H9 (cell line): ENCODE data around the gene CDH23. TPM values are rescaled to one million over a fixed set of nuclear protein-coding genes. Genes with fewer than 3 reads are reported as not detected.

Experiments
- DNase-seq: peaks from one replicate; pipeline ENCODE4 v3.0.0-alpha.2; 2017
- H2AFZ ChIP-seq: one replicate; pipeline ENCODE4 v1.6.1; 2013; ENCODE audit warnings: mild to moderate bottlenecking, low read length, control low read depth, moderate library complexity
- H2AK5ac ChIP-seq: 2 replicates; pipeline ENCODE4 v1.6.1; 2013; ENCODE audit warnings: low read length, control low read depth, mixed read lengths; ENCODE audit not compliant: insufficient read length
- H2BK120ac ChIP-seq: one replicate; pipeline ENCODE4 v1.6.1; 2013; ENCODE audit warnings: low read depth, mild to moderate bottlenecking, low read length, control low read depth, inconsistent platforms; ENCODE audit not compliant: poor library complexity, severe bottlenecking
- H2BK12ac ChIP-seq: 2 replicates; pipeline ENCODE4 v1.6.1; 2013; ENCODE audit warnings: low read length, control low read depth, mixed read lengths, low read depth; ENCODE audit not compliant: insufficient read length
- H2BK15ac ChIP-seq: 2 replicates; pipeline ENCODE4 v1.6.1; 2013; ENCODE audit warnings: low read depth, low read length, control low read depth
- H2BK20ac ChIP-seq: one replicate; pipeline ENCODE4 v1.6.1; 2013; ENCODE audit warnings: low read depth, mild to moderate bottlenecking, low read length, control low read depth, inconsistent platforms; ENCODE audit not compliant: poor library complexity, severe bottlenecking
- H2BK5ac ChIP-seq: 2 replicates; pipeline ENCODE4 v1.6.1; 2013; ENCODE audit warnings: low read length, control low read depth, mixed read lengths; ENCODE audit not compliant: insufficient read length
- H3K14ac ChIP-seq: 2 replicates; pipeline ENCODE4 v1.6.1; 2013; ENCODE audit warnings: low read length, control low read depth; ENCODE audit not compliant: insufficient read depth
- H3K18ac ChIP-seq: 2 replicates; pipeline ENCODE4 v1.6.1; 2013; ENCODE audit warnings: low read depth, mild to moderate bottlenecking, mixed read lengths, low read length, control low read depth; ENCODE audit not compliant: insufficient read length
- H3K23ac ChIP-seq: 2 replicates; pipeline ENCODE4 v1.6.1; 2013; ENCODE audit warnings: low read length, control low read depth, mixed read lengths, low read depth; ENCODE audit not compliant: insufficient read length
- H3K23me2 ChIP-seq: 2 replicates; pipeline ENCODE4 v1.6.1; 2013; ENCODE audit warnings: low read depth, mild to moderate bottlenecking, mixed read lengths, low read length, control low read depth; ENCODE audit not compliant: insufficient read length, poor library complexity, severe bottlenecking
- H3K27ac ChIP-seq: 2 replicates; pipeline ENCODE4 v1.5.1; 2013; ENCODE audit warnings: low read length, control low read depth, mixed read lengths, low read depth; ENCODE audit not compliant: insufficient read length
- H3K27me3 ChIP-seq: 2 replicates; pipeline ENCODE4 v1.6.1; 2013; ENCODE audit warnings: low read length, control low read depth, inconsistent platforms; ENCODE audit not compliant: insufficient read depth
- H3K4ac ChIP-seq: 2 replicates; pipeline ENCODE4 v1.6.1; 2013; ENCODE audit warnings: low read depth, mild to moderate bottlenecking, control low read depth, inconsistent platforms, low read length, moderate library complexity
- H3K4me1 ChIP-seq: 2 replicates; pipeline ENCODE4 v1.6.1; 2013; ENCODE audit warnings: low read length, control low read depth, inconsistent platforms; ENCODE audit not compliant: insufficient read depth
- H3K4me2 ChIP-seq: 2 replicates; pipeline ENCODE4 v1.6.1; 2013; ENCODE audit warnings: low read length, control low read depth, mixed read lengths; ENCODE audit not compliant: insufficient read length, insufficient read depth
- H3K56ac ChIP-seq: 2 replicates; pipeline ENCODE4 v1.6.1; 2013; ENCODE audit warnings: low read depth, mild to moderate bottlenecking, mixed read lengths, low read length, control low read depth; ENCODE audit not compliant: insufficient read length
- H3K79me1 ChIP-seq: 2 replicates; pipeline ENCODE4 v1.6.1; 2013; ENCODE audit warnings: low read depth, mild to moderate bottlenecking, moderate library complexity, low read length, control low read depth, inconsistent platforms; ENCODE audit not compliant: insufficient read depth, poor library complexity, severe bottlenecking
- H3K79me2 ChIP-seq: 2 replicates; pipeline ENCODE4 v1.6.1; 2013; ENCODE audit warnings: low read length, control low read depth, inconsistent platforms; ENCODE audit not compliant: insufficient read depth
- H3K9ac ChIP-seq: 2 replicates; pipeline ENCODE4 v1.6.1; 2013; ENCODE audit warnings: low read length, control low read depth, mixed read lengths; ENCODE audit not compliant: insufficient read length; ENCODE audit errors: extremely low read depth
- H3K9me3 ChIP-seq: one replicate; pipeline ENCODE4 v1.6.1; 2013; ENCODE audit warnings: low read depth, low read length, inconsistent platforms; ENCODE audit not compliant: control insufficient read depth
- H3T11ph ChIP-seq: one replicate; pipeline ENCODE4 v1.6.1; 2013; ENCODE audit warnings: mild to moderate bottlenecking, low read length, control low read depth, inconsistent platforms
- H4K20me1 ChIP-seq: one replicate; pipeline ENCODE4 v1.6.1; 2013; ENCODE audit not compliant: control insufficient read depth, insufficient read length, insufficient read depth
- H4K5ac ChIP-seq: 2 replicates; pipeline ENCODE4 v1.6.1; 2013; ENCODE audit warnings: low read depth, mild to moderate bottlenecking, mixed read lengths, low read length, control low read depth; ENCODE audit not compliant: insufficient read length
- H4K8ac ChIP-seq: replicated peaks from 2 replicates; pipeline ENCODE4 v1.6.1; 2013; ENCODE audit warnings: low read length, control low read depth, mixed read lengths, low read depth; ENCODE audit not compliant: insufficient read length
- H4K91ac ChIP-seq: 2 replicates; pipeline ENCODE4 v1.6.1; 2013; ENCODE audit warnings: low read depth, mild to moderate bottlenecking, moderate library complexity, mixed read lengths, low read length, control low read depth; ENCODE audit not compliant: insufficient read length
- H3K27ac Mint-ChIP-seq, 3 experiments: 2 replicates in 2 of 3; 3 replicates in 1 of 3; pipeline ENCODE4 v1.8.0; 2020 to 2021; ENCODE audit warnings: mixed read lengths in 3 of 3, mild to moderate bottlenecking in 1 of 3, moderate library complexity in 1 of 3
- H3K27me3 Mint-ChIP-seq: 2 replicates; pipeline ENCODE4 v1.8.0; 2021; ENCODE audit warnings: low read depth, mild to moderate bottlenecking, moderate library complexity, mixed read lengths
- H3K36me3 Mint-ChIP-seq, 3 experiments: 2 replicates in 2 of 3; 3 replicates in 1 of 3; pipeline ENCODE4 v1.8.0; 2020 to 2021; ENCODE audit warnings: low read depth in 3 of 3, mixed read lengths in 3 of 3; ENCODE audit not compliant: insufficient read depth in 1 of 3
- H3K4me1 Mint-ChIP-seq, 2 experiments: 2 replicates each; pipeline ENCODE4 v1.8.0; 2020; ENCODE audit warnings: mixed read lengths in 2 of 2
- H3K4me3 Mint-ChIP-seq, 2 experiments: 2 replicates in 1 of 2; 3 replicates in 1 of 2; pipeline ENCODE4 v1.8.0; 2020 to 2021; ENCODE audit warnings: mild to moderate bottlenecking in 2 of 2, mixed read lengths in 2 of 2, moderate library complexity in 1 of 2
- H3K9me3 Mint-ChIP-seq, 2 experiments: 2 replicates in 1 of 2; 3 replicates in 1 of 2; pipeline ENCODE4 v1.8.0; 2020; ENCODE audit warnings: mild to moderate bottlenecking in 2 of 2, mixed read lengths in 2 of 2, moderate library complexity in 1 of 2
- CTCF ChIP-seq: fragments of 200-600 bp; sonication (generic); conservative IDR thresholded peaks from 3 replicates; pipeline ENCODE4 v1.8.0; 2021; ENCODE audit warnings: antibody characterized with exemption, mild to moderate bottlenecking
- WGBS: extraction: QIAGEN DNeasy Blood & Tissue Kit; methylation state at CpG from one replicate; pipeline ENCODE4 v1.1.7; 2013; ENCODE audit warnings: missing lambda C conversion rate, low lambda C conversion rate, mixed read lengths; ENCODE audit not compliant: insufficient read length; ENCODE audit errors: extremely low coverage; 5-methylcytosine and 5-hydroxymethylcytosine counted together
- total RNA-seq: library from RNA; stranded (reverse); gene quantifications from 2 replicates; pipeline ENCODE4 v1.2.1, GENCODE V29; 2021

The CDH23 gene
- total RNA-seq, 1 experiment from 2014 or later = 2.1 TPM

- Histone ChIP-seq H4K20me1 (no peaks in the 10 kb centered on the region), H4K8ac (no peak overlapping the region), H3K9me3 (no peaks in the 10 kb centered on the region), H3K27ac (no peak overlapping the region), H3K14ac (no peak overlapping the region), H3K4me2 (no peak overlapping the region), H2BK120ac (no peak overlapping the region), H2AFZ (no peak overlapping the region), H2BK5ac (no peak overlapping the region), H3K23me2 (peaks cover 6% of the 10 kb centered on the region), H3K79me2 (no peaks in the 10 kb centered on the region), H4K5ac (no peak overlapping the region), H3K4ac (no peak overlapping the region), H3K27me3 (peaks cover 25% of the 10 kb centered on the region; the same call in 1 of the 2 replicates), H2AK5ac (no peak overlapping the region), H2BK12ac (no peak overlapping the region), H3K23ac (no peak overlapping the region), H3T11ph (no peak overlapping the region), H3K79me1 (no peaks in the 10 kb centered on the region), H3K4me1 (peaks cover 3% of the 10 kb centered on the region; the same call in 1 of the 2 replicates), H2BK20ac (no peak overlapping the region), H4K91ac (no peak overlapping the region), H3K18ac (no peak overlapping the region), H3K9ac (no peak overlapping the region), H3K56ac (no peak overlapping the region), H2BK15ac (no peak overlapping the region)
- DNase-seq = peak; percentile 26
- TF ChIP-seq CTCF = peak; percentile 31; the same call in 1 of the 3 replicates
- peaks cover 91% of the 10 kb centered on the region for H3K27me3 Mint-ChIP-seq
- H3K4me3 Mint-ChIP-seq = peak overlapping the region; percentile 53 to 79; a peak in 4 of 5 replicates
- H3K4me1 Mint-ChIP-seq = peaks cover 17 to 24% of the 10 kb centered on the region in 2 experiments
- H3K36me3 Mint-ChIP-seq = peaks cover 0 to 1% (median 0%) of the 10 kb centered on the region in 3 experiments; a peak in 1 of 7 replicates
- no peaks in the 10 kb centered on the region for H3K9me3 Mint-ChIP-seq
- H3K27ac Mint-ChIP-seq = no peak overlapping the region
- no CpG with 5 or more reads among the region's 4 CpGs for WGBS
Measured at GRCh38 chr10:71395621-71396020, 1.1 kb upstream of the CDH23 start.
